ENCODE measurements around the gene TTBK2.
"Not testable (repeated sequence)": the region's sequence is repeated elsewhere in the genome, so short reads cannot be mapped to it uniquely, and the experiment has no call there.

TTBK2 gene

DNA sequence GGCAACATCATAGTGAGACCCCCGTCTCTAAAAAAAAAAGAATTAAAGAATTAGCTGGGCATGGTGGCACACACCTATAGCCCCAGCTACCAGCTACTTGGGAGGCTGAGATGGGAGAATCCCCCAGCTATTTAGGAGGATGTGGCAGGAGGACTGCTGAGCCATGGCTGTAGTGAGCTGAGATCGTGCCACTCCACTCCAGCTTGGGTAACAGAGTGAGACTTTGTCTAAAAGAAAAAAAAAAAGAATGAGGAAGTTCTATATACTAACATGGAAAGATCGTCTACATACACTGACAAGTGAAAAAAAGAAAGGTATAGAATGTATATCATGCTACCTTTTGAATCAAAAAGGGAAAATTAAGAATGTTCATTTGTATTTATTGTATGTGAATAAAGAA is 99.8 kb downstream of the TTBK2 start:
- no peak for DNase-seq

DNA sequence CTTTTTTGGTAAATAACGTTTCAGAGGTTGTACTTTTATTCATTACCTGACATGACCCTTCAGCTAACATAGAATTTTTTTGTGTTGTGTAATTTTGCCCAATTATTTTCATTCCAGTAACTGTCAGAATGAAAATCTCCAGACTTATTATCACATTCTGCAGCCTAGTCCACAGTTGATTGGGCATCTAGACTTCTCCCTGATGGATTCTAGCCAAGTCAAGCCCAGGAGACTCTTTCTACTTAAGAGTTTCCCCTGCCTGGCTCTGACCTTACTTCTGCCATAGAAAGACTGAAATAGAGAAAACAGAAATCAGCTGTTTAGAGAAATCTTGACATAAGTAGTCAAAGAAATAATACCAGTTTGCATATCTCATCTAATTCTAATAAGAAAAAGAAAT is 100.8 kb downstream of the TTBK2 start:
- DNase-seq: no peak

DNA sequence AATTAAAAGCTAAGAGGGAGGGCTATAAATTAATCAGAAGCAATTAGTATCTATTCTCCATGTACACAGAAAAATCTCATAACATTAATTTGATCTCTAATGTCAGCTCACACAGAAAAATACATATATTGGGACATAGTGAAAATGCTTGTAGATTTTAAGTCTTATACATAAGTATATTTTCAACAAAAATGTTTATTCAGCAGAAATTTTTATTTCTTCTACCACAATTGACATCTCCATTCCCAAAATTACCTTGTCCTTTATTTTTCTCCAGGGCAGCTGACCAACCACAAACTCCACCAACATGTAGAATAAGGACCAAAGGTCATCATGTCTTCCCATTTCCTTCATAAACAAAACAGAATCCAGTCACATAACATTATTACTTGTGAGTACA is 109.1 kb downstream of the TTBK2 start:
- DNase-seq: no peak

DNA sequence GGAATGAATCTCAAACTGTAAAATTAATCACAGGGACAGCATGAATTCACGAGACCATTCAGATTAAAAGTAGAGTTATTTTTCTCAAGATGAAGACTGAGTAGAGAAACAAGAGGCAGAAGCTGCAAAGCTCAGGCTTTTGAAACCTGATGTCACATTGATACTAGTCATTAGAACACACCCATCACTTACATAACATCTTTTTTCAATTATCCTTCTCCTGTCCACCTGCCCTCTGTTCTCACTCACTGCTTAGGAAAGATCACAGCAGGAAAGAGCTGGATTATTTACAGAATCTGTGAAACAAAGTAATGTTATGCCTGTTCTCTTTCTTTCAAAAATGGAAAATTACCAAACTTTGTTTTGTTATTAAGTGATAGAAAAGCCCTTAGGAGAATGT is 111.7 kb downstream of the TTBK2 start:
- DNase-seq: no peak

DNA sequence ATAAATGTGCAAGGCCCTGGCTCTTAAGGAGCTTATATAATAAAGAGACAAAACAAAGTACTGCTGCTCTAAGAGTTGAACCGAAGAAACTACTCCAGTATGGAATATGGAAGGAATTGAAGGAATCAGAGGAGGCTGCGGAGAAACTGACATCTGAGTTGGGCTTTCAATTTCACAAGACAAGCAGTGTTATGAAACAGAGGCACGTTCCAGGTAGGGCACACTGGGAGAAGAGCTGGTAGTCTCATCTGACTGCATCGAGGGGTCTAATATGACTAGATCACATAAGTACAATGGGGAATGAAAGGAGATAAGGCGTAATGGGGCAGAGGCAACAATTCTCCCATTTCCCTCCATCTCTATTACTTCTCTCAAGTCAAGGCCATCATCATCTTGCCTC is 115.3 kb downstream of the TTBK2 start:
- DNase-seq: no peak

DNA sequence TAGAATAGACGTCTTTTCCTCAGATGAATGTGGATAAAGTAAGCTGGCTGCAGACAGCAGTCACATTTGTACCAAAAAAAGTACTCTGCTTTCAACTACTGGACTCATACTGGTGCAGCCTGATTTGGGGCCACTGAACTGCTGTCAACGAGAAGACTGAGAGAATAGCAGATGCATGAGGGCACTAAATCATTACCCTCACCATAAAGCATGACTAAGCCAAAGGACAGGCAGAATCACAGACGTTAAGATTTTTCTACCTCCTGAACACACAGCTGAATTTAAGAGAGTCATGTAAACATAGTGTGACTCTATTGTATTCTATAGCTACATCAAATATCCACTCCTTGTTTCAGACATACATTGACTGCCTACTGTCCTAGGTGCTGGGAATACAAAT is 115.8 kb downstream of the TTBK2 start:
- DNase-seq: no peak

DNA sequence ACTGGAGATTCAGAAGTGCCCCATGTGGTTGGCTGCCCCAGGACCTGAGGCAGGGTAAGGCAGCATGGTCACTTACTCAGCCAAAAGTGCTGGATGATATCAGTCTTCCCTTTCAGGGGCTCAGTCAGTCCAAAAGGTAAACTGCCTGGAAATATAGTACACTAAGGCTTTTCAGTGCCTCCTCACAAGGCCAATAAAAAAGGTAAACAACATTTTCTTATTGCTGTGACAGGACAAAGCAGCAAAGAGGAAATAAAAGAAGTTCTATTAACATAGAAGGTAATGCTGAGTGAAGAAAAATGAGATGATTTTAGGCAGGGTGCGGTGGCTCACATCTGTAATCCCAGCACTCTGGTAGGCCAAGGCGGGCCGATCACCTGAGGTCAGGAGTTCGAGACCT is 117.1 kb downstream of the TTBK2 start:
- no peak for DNase-seq

DNA sequence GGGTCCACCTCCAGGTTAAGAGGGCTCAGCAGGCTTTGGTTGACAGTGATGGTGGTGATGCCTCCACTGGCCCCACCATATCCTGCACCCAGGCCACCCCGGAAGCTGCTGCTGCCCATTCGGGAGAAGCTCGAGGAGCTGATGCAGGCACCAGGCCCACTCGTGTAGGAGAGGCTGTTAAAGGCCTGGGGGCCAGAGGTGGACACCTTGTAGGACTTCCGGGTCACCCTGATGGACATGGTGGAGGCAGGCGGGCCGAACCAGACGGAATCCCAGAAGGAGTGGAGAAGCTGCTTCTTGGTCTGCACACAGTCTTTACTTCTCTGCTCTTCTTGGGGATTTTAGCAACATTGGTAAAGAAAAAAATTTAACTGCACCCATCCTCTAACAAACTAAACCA is 118.4 kb downstream of the TTBK2 start:
- DNase-seq: no peak

DNA sequence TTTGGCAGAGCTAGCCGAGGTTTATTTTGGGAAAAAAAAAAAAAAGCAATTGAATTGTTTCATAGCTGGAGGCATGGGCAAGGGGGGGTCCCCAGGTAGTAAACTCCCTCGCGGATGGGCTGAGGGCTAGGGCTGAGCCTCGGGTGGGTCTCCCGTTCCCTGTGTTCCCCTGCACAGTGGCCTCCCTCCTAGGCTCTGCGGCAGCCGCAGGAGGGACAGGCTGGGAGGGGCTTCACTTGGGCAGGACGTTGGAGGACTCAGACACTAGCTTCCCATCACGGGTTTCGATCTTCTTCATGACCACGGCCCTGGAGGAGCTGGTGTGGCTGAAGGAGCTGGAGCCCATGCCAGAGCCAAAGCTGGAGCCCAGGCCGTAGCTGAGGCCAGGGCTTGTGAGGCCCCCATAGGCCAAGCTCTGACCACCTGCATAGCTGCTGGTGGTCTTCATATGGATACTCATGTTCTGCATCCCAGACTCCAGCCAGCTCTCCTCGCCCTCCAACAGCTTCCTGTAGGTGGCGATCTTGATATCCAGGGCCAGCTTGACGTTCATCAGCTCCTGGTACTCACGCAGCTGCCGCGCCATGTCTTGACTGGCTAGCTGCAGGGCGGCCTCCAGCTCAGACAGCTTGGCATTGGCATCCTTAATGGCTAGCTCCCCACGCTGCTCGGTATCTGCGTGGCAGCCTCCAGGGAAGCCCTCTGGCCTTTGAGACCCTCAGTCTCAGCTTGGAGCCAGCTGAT is 119.7 kb downstream of the TTBK2 start:
- no peak for DNase-seq

DNA sequence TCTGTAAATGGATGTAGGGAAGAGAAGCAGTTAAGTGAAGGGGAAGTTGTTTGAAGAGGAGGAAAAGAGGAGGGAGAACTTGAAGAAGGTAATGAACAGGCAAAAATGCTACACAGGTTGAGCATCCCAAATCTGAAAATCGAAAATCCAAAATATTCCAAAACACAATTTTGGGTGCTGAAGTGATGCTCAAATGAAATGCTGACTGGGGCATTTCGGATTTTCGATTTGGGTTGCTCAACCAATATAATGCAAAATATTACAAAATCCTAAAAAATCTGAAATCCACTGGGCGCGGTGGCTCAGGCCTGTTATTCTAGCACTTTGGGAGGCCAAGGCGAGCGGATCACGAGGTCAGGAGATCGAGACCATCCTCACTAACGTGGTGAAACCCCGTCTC is 121.8 kb downstream of the TTBK2 start:
- no peak for DNase-seq

DNA sequence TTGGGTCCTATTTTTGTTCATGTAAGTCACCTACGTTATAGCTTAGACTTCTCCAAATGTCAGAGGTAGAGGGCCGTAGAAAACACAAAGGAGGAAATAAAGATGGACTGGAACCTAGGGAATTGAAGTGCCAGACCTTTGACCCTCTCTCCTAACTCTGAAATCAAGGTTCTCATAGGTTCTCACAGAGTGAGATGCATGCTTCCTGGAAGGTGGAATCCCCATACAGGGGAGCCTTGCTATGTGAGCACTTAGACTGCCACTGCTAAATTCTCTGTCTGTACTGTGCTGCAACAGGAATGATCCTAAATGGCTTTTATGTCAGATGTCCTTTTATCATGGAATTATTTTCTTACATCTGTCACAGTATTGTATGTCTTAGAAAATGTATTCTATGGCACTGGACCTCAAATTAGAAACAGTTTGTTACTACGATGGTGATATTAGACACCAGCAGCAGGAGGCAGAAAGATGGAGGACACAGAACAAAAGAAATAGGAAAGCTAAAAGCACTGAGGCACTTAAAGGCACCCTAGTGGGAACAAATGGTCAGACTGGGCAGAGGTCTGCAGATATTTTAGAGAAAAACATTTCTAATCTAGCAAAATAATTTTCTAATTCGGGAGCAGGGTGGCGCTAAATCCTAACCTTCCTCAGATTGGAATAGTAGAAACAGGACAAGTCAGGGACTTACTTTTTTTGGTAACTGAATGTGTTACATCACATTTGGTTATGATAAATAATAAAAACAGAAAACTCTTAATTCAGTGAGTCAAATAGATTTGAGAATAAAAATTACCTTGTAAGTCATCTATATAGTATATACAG is 123.4 kb downstream of the TTBK2 start:
- no peak for DNase-seq

DNA sequence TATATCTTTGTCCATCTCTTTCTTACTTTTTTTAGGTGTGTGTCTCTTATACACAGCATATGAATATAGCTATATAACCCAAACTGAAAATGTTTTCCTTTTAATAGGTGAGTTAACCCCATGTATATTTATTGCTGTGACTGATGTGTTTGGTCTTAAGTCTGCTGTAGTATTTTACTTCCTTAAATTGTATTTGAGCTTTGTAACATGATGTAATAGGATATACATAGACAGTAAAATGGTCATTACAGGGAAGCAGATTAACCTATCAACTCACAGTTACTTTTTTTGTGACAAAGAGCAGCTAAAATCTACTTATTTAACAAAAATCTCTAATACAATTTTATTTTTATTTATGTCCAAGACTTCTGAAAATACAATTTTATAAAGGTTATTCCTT is 131.9 kb downstream of the TTBK2 start:
- no peak for DNase-seq

DNA sequence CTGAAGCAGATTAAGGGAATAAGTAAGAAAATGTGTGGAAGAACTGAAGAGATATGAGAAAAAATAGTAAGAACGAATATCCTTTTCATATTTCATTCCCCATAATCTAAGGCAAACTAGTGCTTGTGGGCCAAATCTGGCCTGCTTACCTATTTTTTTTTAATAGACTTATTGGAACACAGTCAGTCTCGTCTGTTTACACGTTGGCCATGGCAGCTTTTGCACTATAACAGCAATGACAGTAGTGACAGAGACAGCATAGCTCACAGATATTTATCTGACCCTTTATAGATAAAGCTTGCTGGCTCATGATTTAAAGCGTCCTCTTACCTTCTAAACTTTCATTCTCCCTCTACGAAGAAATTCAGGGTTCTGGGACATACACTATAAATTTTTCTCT is 133.6 kb downstream of the TTBK2 start:
- no peak for DNase-seq

DNA sequence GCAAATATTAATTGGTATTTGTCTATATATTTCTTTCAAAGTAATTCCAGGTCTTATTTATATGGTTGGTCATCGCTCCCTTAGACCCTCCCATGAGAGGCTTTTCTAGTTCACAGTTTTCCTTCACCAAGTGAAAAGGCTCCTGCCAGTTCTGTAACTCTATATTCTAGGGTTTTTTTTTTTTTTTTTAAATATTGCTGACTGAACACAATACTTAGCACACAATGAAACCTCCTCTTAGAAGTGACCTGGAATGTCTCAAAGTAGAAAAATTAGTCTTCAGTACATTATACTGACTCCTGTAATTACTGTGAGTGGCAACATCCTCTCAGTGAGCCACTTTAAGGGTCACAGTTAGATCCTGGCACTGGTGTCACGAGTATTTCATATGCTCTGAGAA is 135.0 kb downstream of the TTBK2 start:
- DNase-seq: no peak

DNA sequence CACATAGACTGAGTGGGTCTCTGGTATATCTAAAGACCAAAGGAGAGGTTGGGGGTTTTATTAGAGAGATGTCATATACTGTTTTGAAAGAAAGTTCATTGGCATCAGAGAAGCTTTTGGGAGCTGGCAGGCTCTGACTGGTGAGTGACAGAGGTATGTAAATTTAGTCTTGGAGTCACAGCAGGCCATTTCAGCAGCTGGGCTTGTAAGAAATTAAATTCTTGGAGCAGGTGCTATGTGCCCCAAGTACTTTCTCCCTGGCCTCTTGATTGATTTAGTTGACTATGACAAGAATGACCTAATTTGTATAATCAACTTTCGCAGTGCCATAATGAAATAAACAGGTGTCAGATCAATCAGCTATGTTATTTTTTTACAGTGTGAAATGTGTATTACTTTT is 135.9 kb downstream of the TTBK2 start:
- DNase-seq: no peak

DNA sequence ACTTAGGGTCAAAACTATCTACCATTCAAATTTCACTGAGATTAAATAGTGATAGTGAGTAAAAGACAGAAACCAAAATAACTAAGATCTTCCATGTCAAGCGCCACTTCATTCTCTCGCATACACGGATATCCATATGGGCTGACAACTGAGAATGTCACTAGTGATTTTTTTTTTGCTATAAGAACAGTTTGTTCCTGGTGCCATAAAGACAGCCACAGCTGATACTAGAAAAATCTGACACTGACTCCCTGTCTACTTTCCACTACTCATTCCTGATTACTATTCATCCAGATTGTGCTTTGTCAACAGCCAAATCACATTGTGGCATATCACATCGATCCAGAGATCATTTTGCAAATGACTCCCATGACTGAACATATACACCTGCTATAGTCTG is 137.9 kb downstream of the TTBK2 start:
- DNase-seq: no peak

DNA sequence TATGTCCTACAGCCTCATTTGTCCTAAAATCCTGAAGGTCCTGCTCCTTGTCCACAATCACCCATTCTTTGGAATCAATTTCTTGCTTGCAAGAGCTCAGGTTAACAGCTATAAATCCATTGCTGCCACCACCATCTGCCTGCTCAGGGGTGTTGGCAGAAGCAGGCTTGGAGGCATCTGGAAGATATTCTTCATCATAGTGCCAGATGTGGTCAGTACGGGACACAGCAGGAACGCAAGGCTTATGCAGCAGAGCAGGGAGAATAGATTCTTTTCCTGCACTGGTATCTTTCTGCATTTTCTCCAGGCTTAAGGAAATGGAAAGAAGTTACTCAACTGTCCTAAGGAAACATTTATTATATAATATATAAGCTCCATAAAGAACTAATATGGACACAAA is 145.2 kb downstream of the TTBK2 start:
- no peak for DNase-seq

DNA sequence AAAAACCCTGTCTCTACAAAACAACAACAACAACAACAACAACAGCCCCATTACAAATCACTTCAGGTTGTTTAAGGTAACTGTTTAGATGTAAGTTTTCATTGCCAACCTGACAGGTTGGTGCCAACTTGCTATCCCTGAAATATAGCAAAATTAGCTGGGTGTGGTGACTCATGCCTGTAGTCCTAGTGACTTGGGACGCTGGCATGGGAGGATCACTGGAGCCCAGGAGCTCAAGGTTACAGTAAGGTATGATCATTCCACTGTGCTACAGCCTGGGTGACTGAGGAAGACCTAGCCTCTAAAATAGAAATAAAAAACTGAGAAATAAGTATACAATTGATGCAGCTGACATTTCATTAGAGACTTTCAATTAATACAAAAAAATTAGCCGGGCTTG is 147.7 kb downstream of the TTBK2 start:
- no peak for DNase-seq

DNA sequence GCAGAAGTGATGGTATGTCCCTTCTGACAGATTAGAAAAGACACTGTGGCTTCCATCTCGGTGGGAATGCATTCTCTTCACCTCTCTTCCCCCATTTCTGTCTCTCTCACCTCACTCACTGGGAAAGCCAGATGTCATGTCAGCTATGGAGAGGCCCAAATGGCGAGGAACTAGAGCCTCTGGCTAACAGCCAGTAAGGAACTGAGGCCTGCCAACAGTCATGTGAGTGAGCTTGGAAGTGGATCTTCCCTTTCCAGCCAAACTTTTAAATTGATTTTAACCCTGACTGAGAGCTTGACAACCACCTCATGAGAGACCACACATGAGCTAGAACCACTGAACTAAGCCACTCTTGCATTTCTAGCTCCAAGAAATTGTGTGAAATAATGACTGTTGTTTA is 148.4 kb downstream of the TTBK2 start:
- DNase-seq: no peak

DNA sequence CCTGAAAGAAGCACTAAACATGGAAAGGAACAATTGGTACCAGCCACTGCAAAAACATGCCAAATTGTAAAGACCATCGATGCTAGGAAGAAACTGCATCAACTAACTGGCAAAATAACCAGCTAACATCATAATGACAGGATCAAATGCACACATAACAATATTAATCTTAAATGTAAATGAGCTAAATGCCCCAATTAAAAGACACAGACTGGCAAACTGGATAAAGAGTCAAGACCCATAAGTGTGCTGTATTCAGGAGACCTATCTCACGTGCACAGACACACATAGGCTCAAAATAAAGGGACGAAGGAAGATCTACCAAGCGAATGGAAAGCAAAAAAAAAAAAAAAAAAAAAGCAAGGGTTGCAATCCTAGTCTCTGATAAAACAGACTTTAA is 154.5 kb downstream of the TTBK2 start:
- DNase-seq: not testable (repeated sequence)

DNA sequence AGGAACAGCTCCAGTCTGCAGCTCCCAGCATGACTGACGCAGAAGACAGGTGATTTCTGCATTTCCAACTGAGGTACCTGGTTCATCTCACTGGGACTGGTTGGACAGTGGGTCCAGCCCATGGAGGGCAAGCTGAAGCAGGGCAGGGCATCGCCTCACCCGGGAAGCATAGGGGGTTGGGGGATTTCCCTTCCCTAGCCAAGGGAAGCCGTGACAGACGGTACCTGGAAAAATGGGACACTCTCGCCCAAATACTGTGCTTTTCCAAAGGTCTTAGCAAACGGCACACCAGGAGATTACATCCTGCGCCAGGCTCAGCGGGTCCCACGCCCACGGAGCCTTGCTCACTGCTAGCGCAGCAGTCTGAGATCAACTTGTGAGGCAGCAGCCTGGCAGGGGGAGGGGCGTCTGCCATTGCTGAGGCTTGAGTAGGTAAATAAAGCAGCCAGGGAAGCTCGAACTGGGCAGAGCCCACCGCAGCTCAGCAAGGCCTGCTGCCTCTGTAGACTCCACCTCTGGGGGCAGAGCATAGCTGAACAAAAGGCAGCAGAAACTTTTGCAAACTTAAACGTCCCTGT is 156.3 kb downstream of the TTBK2 start:
- not testable (repeated sequence) for DNase-seq

DNA sequence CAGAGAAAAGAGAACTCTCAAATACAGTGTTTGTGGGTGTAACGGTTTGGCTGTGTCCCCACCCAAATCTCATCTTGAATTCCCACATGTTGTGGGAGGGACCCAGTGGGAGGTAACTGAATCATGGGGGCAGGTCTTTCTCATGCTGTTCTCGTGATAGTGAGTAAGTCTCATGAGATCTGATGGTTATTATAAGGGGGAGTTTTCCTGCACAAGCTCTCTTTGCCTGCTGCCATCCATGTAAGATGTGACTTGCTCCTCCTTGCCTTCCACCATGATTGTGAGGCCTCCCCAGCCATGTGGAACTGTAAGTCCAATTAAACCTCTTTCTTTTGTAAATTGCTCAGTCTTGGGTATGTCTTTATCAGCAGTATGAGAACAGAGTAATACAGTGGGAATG is 158.8 kb downstream of the TTBK2 start:
- DNase-seq: not testable (repeated sequence)

DNA sequence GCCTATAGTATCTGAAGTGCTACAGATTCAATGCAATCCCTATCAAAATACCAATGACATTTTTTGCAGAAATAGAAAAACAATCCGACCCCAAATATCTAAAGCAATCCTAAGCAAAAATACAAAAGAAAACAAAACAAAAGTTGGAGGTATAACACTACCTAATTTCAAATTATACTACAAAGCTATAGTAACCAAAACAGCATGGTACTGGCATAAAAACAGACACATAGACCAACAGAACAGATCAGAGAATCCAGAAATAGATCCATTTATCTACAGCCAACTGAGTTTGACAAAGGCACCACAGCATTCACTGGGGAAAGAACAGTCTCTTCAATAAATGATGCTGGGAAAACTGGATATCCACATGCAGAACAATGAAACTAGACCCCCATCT is 159.8 kb downstream of the TTBK2 start:
- DNase-seq: no peak

DNA sequence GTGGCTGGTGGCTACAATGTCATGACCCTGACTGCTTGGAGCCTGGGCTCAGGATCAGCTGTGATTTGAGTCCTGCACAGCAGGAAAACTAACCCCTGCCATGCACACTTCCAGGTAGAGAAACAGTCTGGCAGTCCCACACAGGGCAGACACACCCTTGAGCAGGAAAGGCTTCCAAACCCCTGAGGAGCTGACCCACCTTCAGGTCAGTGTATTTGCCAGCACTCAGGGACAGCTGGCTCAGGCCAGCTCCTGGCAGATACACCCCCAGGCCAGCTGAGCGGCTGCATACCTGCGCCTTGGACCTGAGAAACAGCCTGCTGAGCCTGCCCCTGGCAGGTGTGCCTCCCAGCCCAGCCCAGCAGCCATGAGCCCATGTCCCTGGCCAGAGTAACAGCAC is 161.5 kb downstream of the TTBK2 start:
- DNase-seq: no peak
